ENCODE measurements around the gene SETD5.
A peak's percentile ranks its signal among the peaks of the same experiment; 100 is the strongest.

SETD5 gene

GRCh38 chr3:9498781-9499180, 101.4 kb downstream of the SETD5 start:
- TF ChIP-seq CTCF (IDR thresholded peaks at IDR 0.05; ENCODE audit: borderline replicate concordance, insufficient read depth, low read depth, low read length) = no peak

GRCh38 chr3:9499455-9500107, 102.2 kb downstream of the SETD5 start:
- TF ChIP-seq CTCF (IDR thresholded peaks at IDR 0.05; ENCODE audit: borderline replicate concordance, insufficient read depth, low read depth, low read length) = no peak
- H3K4me3 ChIP-seq (ENCODE audit: low read depth, low read length) = no peak overlapping the region

More at GRCh38 chr3:9498781-9499180, 101.4 kb downstream of the SETD5 start:
- H3K4me3 ChIP-seq (ENCODE audit: low read depth, low read length) = no peak overlapping the region

- H3K4me3 ChIP-seq (ENCODE audit: low read depth, low read length) = no peak overlapping the region
- TF ChIP-seq CTCF (IDR thresholded peaks at IDR 0.05; ENCODE audit: borderline replicate concordance, insufficient read depth, low read depth, low read length) = peak; percentile 88
Observed at GRCh38 chr3:9500108-9501050, 103.0 kb downstream of the SETD5 start.

GRCh38 chr3:9501226-9501625, 103.8 kb downstream of the SETD5 start:
- no peak for TF ChIP-seq CTCF (IDR thresholded peaks at IDR 0.05; ENCODE audit: borderline replicate concordance, insufficient read depth, low read depth, low read length)

GRCh38 chr3:9503283-9503682, 105.9 kb downstream of the SETD5 start:
- peak; percentile 89 for TF ChIP-seq CTCF (IDR thresholded peaks at IDR 0.05; ENCODE audit: borderline replicate concordance, insufficient read depth, low read depth, low read length)
- no peak overlapping the region for H3K4me3 ChIP-seq (ENCODE audit: low read depth, low read length)

More at GRCh38 chr3:9501226-9501625, 103.8 kb downstream of the SETD5 start:
- no peak overlapping the region for H3K4me3 ChIP-seq (ENCODE audit: low read depth, low read length)

- TF ChIP-seq CTCF (IDR thresholded peaks at IDR 0.05; ENCODE audit: borderline replicate concordance, insufficient read depth, low read depth, low read length) = no peak
- no peak overlapping the region for H3K4me3 ChIP-seq (ENCODE audit: low read depth, low read length)
Observed at GRCh38 chr3:9507586-9508578, 110.5 kb downstream of the SETD5 start.
